ENCODE results near the gene DIO1. TPM values are rescaled to one million over a fixed set of nuclear protein-coding genes. Genes with fewer than 3 reads are reported as not detected.

DIO1 gene
- total RNA-seq, 4 donors from 2014 or later, result not detected

GRCh38 chr1:53934170-53934765 lies 40.3 kb downstream of the DIO1 start:
- no peak for TF ChIP-seq CTCF (IDR thresholded peaks at IDR 0.05; ENCODE audit: low read depth)

- no peak for TF ChIP-seq CTCF (IDR thresholded peaks at IDR 0.05; ENCODE audit: low read depth)
Measured at GRCh38 chr1:53936430-53936829, 42.4 kb downstream of the DIO1 start.

GRCh38 chr1:53938136-53938830 lies 44.3 kb downstream of the DIO1 start:
- no peak for TF ChIP-seq CTCF (IDR thresholded peaks at IDR 0.05; ENCODE audit: low read depth)

- no peak for TF ChIP-seq CTCF (IDR thresholded peaks at IDR 0.05; ENCODE audit: low read depth)
Measured at GRCh38 chr1:53942127-53942957, 48.4 kb downstream of the DIO1 start.

- no peak for TF ChIP-seq CTCF (IDR thresholded peaks at IDR 0.05; ENCODE audit: low read depth)
Measured at GRCh38 chr1:53943090-53943489, 49.1 kb downstream of the DIO1 start.

GRCh38 chr1:53943490-53944043 lies 49.6 kb downstream of the DIO1 start:
- no peak for TF ChIP-seq CTCF (IDR thresholded peaks at IDR 0.05; ENCODE audit: low read depth)

Data from subcutaneous adipose tissue (tissue), 4 donors.